Measurements from ENCODE around the gene MC5R.

MC5R gene

GRCh38 chr18:13809043-13809430 lies 14.9 kb upstream of the MC5R start:
- TF ChIP-seq MAX (IDR thresholded peaks at IDR 0.05; ENCODE audit: low read depth, low read length) (no peak), POLR2A (IDR thresholded peaks at IDR 0.05; ENCODE audit: extremely low read depth, insufficient read length) (no peak), CTCF (IDR thresholded peaks at IDR 0.05; ENCODE audit: low read depth, low read length) (no peak), MYC (IDR thresholded peaks at IDR 0.05; ENCODE audit: low read depth, low read length) (no peak)
- no peak for DNase-seq (ENCODE audit: low read depth)
- no peak overlapping the region for H3K4me3 ChIP-seq (ENCODE audit: low read depth, low read length)

GRCh38 chr18:13809531-13810255 lies 14.3 kb upstream of the MC5R start:
- no peak overlapping the region for H3K4me3 ChIP-seq (ENCODE audit: low read depth, low read length)
- DNase-seq (ENCODE audit: low read depth): no peak
- TF ChIP-seq MAX (IDR thresholded peaks at IDR 0.05; ENCODE audit: low read depth, low read length): no peak
- no peak for TF ChIP-seq POLR2A (IDR thresholded peaks at IDR 0.05; ENCODE audit: extremely low read depth, insufficient read length)
- TF ChIP-seq MYC (IDR thresholded peaks at IDR 0.05; ENCODE audit: low read depth, low read length): no peak
- TF ChIP-seq CTCF (IDR thresholded peaks at IDR 0.05; ENCODE audit: low read depth, low read length): no peak

GRCh38 chr18:13810950-13811485 lies 12.9 kb upstream of the MC5R start:
- DNase-seq (ENCODE audit: low read depth): no peak
- H3K4me3 ChIP-seq (ENCODE audit: low read depth, low read length): no peak overlapping the region
- TF ChIP-seq POLR2A (IDR thresholded peaks at IDR 0.05; ENCODE audit: extremely low read depth, insufficient read length) (no peak), MYC (IDR thresholded peaks at IDR 0.05; ENCODE audit: low read depth, low read length) (no peak), CTCF (IDR thresholded peaks at IDR 0.05; ENCODE audit: low read depth, low read length) (no peak), MAX (IDR thresholded peaks at IDR 0.05; ENCODE audit: low read depth, low read length) (no peak)

- no peak overlapping the region for H3K4me3 ChIP-seq (ENCODE audit: low read depth, low read length)
- TF ChIP-seq MYC (IDR thresholded peaks at IDR 0.05; ENCODE audit: low read depth, low read length) (no peak), POLR2A (IDR thresholded peaks at IDR 0.05; ENCODE audit: extremely low read depth, insufficient read length) (no peak), CTCF (IDR thresholded peaks at IDR 0.05; ENCODE audit: low read depth, low read length) (no peak)
- peak; percentile 15 for DNase-seq (ENCODE audit: low read depth)
Measured at GRCh38 chr18:13811993-13812392, 12.0 kb upstream of the MC5R start.

- DNase-seq (ENCODE audit: low read depth): peak; percentile 65
- no peak overlapping the region for H3K4me3 ChIP-seq (ENCODE audit: low read depth, low read length)
- TF ChIP-seq CTCF (IDR thresholded peaks at IDR 0.05; ENCODE audit: low read depth, low read length) (peak; percentile 83), MAX (IDR thresholded peaks at IDR 0.05; ENCODE audit: low read depth, low read length) (no peak)
Measured at GRCh38 chr18:13813271-13813849, 10.6 kb upstream of the MC5R start.

Measured in NB4 (cell line).